ENCODE measurements around the gene STAG2. TPM values are rescaled to one million over a fixed set of nuclear protein-coding genes. Genes with fewer than 3 reads are reported as not detected.

Gene STAG2
- total and polyA plus RNA-seq, 2 of the 13 experiments (the other 11 are each of a cell fraction or from before 2014, with no cell fraction given), result 21.0 to 50.8 TPM

- Histone ChIP-seq H3K79me2 (ENCODE audit: insufficient read depth, low read length) (peaks cover 84% of the 10 kb centered on the region), H3K9ac (ENCODE audit: insufficient read depth, low read depth, low read length) (no peak overlapping the region), H3K4me1 (ENCODE audit: insufficient read depth, low read length) (no peaks in the 10 kb centered on the region), H4K20me1 (ENCODE audit: insufficient read depth, low read length) (peaks cover 14% of the 10 kb centered on the region; the same call in 1 of the 2 replicates), H3K4me3 (replicated peaks in 1 of 3; ENCODE audit: insufficient read depth in 1 of 3, low read depth in 2 of 3, low read length in 3 of 3) (no peak overlapping the region), H3K36me3 (replicated peaks in 1 of 2; ENCODE audit: control insufficient read depth in 1 of 2, insufficient read depth in 2 of 2, low read length in 2 of 2) (no peaks in the 10 kb centered on the region), H3K9me3 (ENCODE audit: low read length) (no peaks in the 10 kb centered on the region), H3K27me3 (ENCODE audit: control insufficient read depth in 1 of 2, insufficient read depth in 2 of 2, low read length in 2 of 2) (no peaks in the 10 kb centered on the region), H3K27ac (ENCODE audit: extremely low read length, insufficient read depth, low read length) (no peak overlapping the region), H2AFZ (ENCODE audit: low read length) (no peak overlapping the region), H3K4me2 (ENCODE audit: low read depth, low read length) (no peak overlapping the region)
- POLR2A ChIA-PET, result no interaction called here
- DNase-seq (ENCODE audit: low spot score) (no peak), FAIRE-seq (no peak), ATAC-seq (no peak)
- CTCF ChIA-PET (ENCODE audit: low intra/inter-chr PET ratio, low total read pairs), result interaction anchor here (2.0 kb wide), 1 partner anchor 15 kb away, joined by 4 read pairs; no protein-coding TSS in a partner anchor
- intact Hi-C loops (cut with micrococcal nuclease; ENCODE audit: unreplicated experiment), result no loop called here
- BruUV-seq (replicated peaks), result no TSS peak
- 86% methylated on average over 2 of the region's 6 CpGs for WGBS (ENCODE audit: low lambda C conversion rate)
- in situ Hi-C loops (cut with HindIII; ENCODE audit: extremely low pct_ligation_motif_present, low pct_unique_long_range_greater_than_20kb), result loop anchor here (10.0 kb wide), 1 partner anchor 140 kb away; no protein-coding TSS in a partner anchor
- TF ChIP-seq CEBPZ (IDR thresholded peaks at IDR 0.05; ENCODE audit: low read length) (no peak), ZFYVE20 (CRISPR knock-in tag; IDR thresholded peaks at IDR 0.05; ENCODE audit: borderline replicate concordance, low read depth) (no peak), ZNF614 (CRISPR knock-in tag; IDR thresholded peaks at IDR 0.05; ENCODE audit: borderline replicate concordance) (no peak), SRSF1 (optimal IDR thresholded peaks at IDR 0.05; ENCODE audit: low read depth, low read length) (no peak), SRF (IDR thresholded peaks at IDR 0.05; ENCODE audit: low read depth, low read length) (no peak), ZFP91 (CRISPR knock-in tag; IDR thresholded peaks at IDR 0.05; ENCODE audit: borderline replicate concordance) (no peak), RBM22 (optimal IDR thresholded peaks at IDR 0.05; ENCODE audit: low read length) (no peak), NFIB (CRISPR knock-in tag; IDR thresholded peaks at IDR 0.05; ENCODE audit: borderline replicate concordance) (no peak), ISX (CRISPR knock-in tag; conservative IDR thresholded peaks at IDR 0.05) (no peak), BORCS8-MEF2B (CRISPR knock-in tag; IDR thresholded peaks at IDR 0.05) (no peak), RORA (CRISPR knock-in tag; IDR thresholded peaks at IDR 0.05) (no peak), SMAD1 (CRISPR knock-in tag; IDR thresholded peaks at IDR 0.05; ENCODE audit: borderline replicate concordance, low read depth) (no peak), MBNL3 (CRISPR knock-in tag; conservative IDR thresholded peaks at IDR 0.05) (no peak), ZBTB39 (CRISPR knock-in tag; IDR thresholded peaks at IDR 0.05) (no peak), RCOR2 (CRISPR knock-in tag; IDR thresholded peaks at IDR 0.05) (no peak), CENPBD1 (CRISPR knock-in tag; IDR thresholded peaks at IDR 0.05; ENCODE audit: borderline replicate concordance, low read depth) (no peak), SCMH1 (CRISPR knock-in tag; IDR thresholded peaks at IDR 0.05; ENCODE audit: borderline replicate concordance) (no peak), ZNF777 (CRISPR knock-in tag; IDR thresholded peaks at IDR 0.05) (no peak), FOXA3 (CRISPR knock-in tag; IDR thresholded peaks at IDR 0.05) (no peak)
Measured at GRCh38 chrX:123975180-123975579, 13.7 kb downstream of the STAG2 start.

All from HepG2 (cell line).